Small intestine (tissue), 7 donors: ENCODE measurements around the gene ISM1. TPM values are rescaled to one million over a fixed set of nuclear protein-coding genes. Genes with fewer than 3 reads are reported as not detected.

Experiments
- DNase-seq, 2 donors: peaks; one replicate each; pipeline versions ENCODE4 v3.0.0 to v3.0.0-alpha.2; 2013
- FAIRE-seq: peaks from 2 replicates; lab custom pipeline; 2012; peaks lifted over from hg19 to GRCh38; lab: Jason Lieb, UNC
- H3K27ac ChIP-seq, 3 donors: one replicate each; pipeline ENCODE4 v1.5.1; 2013; ENCODE audit warnings: low read length in 2 of 3, mild to moderate bottlenecking in 2 of 3, control low read depth in 1 of 3, inconsistent platforms in 1 of 3, low read depth in 1 of 3, moderate library complexity in 1 of 3
- H3K27me3 ChIP-seq, 3 donors: one replicate each; pipeline ENCODE4 v1.6.1; 2013; ENCODE audit warnings: low read length in 3 of 3, inconsistent platforms in 1 of 3; ENCODE audit not compliant: control insufficient read depth in 3 of 3, insufficient read depth in 3 of 3
- H3K36me3 ChIP-seq, 3 donors: one replicate each; pipeline ENCODE4 v1.6.1; 2013; ENCODE audit warnings: low read length in 3 of 3, inconsistent platforms in 1 of 3, low read depth in 1 of 3, mild to moderate bottlenecking in 1 of 3, moderate library complexity in 1 of 3; ENCODE audit not compliant: control insufficient read depth in 3 of 3, insufficient read depth in 2 of 3
- H3K4me1 ChIP-seq, 3 donors: one replicate each; pipeline ENCODE4 v1.6.1; 2013; ENCODE audit warnings: low read length in 2 of 3, inconsistent platforms in 1 of 3, low read depth in 1 of 3, mild to moderate bottlenecking in 1 of 3, moderate library complexity in 1 of 3; ENCODE audit not compliant: control insufficient read depth in 3 of 3, insufficient read depth in 2 of 3
- H3K4me3 ChIP-seq, 3 donors: one replicate each; pipeline ENCODE4 v1.5.1; 2013; ENCODE audit warnings: low read length in 3 of 3, control low read depth in 1 of 3, inconsistent platforms in 1 of 3, low read depth in 1 of 3, mild to moderate bottlenecking in 1 of 3, moderate library complexity in 1 of 3
- H3K9me3 ChIP-seq, 2 donors: one replicate each; pipeline ENCODE4 v1.6.1; 2013; ENCODE audit warnings: low read depth in 1 of 2, low read length in 1 of 2; ENCODE audit not compliant: control insufficient read depth in 2 of 2, insufficient read depth in 1 of 2
- WGBS, 3 donors: extraction: QIAGEN DNeasy Blood & Tissue Kit; methylation state at CpG; one replicate each; pipeline ENCODE4 v1.1.7; 2013; 5-methylcytosine and 5-hydroxymethylcytosine counted together
- polyA plus RNA-seq, 4 donors: library from polyadenylated mRNA; stranded (reverse) in 3 of 4; unstranded in 1 of 4; fragments of 200-250 nt in 3 of 4; fragments of 120-200 nt in 1 of 4; gene quantifications; one replicate each; pipeline versions ENCODE4 v1.2.1 to v1.2.3, GENCODE V29; 2013
- donor health status: healthy with polysubstance abuse.
- donor health status: control.
- donor health status: control.
- donor health status: Bipolar disorder and iron deficiency.
- donor health status: healthy.

ISM1 gene
- polyA plus RNA-seq, 4 donors = 0.45 to 0.62 TPM; not detected in 2

DNA sequence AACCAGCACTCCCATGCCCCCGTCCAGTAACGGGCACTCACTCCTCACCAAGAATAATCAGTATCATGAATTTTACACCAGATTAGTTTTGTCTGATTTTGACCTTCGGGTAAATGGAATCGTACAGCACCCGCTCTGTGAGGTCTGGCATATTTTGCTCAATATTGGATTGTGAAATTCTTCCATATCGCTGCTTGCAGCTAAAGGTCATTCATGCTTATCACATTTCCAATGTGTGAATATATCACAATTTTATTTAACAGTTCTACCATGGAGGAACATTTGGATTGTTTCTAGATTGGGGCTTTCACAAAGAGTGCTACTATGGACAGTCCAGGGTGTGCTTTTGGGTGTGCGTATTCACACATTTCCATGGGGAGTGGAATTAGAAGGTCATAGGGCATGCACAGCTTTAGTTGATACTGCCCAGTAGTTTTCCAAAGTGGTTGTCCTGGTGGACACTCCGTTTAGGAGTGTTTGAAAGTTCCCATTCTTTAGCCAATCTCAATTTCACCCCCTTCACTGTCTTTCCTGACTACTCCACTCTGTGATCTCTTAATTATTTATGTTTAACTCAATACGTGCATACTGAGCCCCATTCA, 86.6 kb downstream of the ISM1 start:
- Histone ChIP-seq H3K36me3 (no peaks in the 10 kb centered on the region), H3K27ac (no peak overlapping the region), H3K4me3 (no peak overlapping the region), H3K27me3 (no peaks in the 10 kb centered on the region), H3K4me1 (peaks cover 0 to 8% (median 0%) of the 10 kb centered on the region in 3 donors), H3K9me3 (peaks cover 0 to 2% of the 10 kb centered on the region in 2 donors)
- 63 to 77% (median 67%) methylated on average over 9 of the region's 9 CpGs for WGBS, 3 donors
- DNase-seq = peak in 1 of 2 donors; percentile 51
- no peak for FAIRE-seq

GRCh38 chr20:13312300-13312699, 91.2 kb downstream of the ISM1 start:
- Histone ChIP-seq H3K4me3 (no peak overlapping the region), H3K27ac (no peak overlapping the region), H3K27me3 (no peaks in the 10 kb centered on the region), H3K36me3 (no peaks in the 10 kb centered on the region), H3K9me3 (no peaks in the 10 kb centered on the region), H3K4me1 (no peaks in the 10 kb centered on the region)
- FAIRE-seq (no peak), DNase-seq (no peak)
- WGBS, 3 donors = 76 to 92% (median 78%) methylated on average over 6 of the region's 6 CpGs

DNA sequence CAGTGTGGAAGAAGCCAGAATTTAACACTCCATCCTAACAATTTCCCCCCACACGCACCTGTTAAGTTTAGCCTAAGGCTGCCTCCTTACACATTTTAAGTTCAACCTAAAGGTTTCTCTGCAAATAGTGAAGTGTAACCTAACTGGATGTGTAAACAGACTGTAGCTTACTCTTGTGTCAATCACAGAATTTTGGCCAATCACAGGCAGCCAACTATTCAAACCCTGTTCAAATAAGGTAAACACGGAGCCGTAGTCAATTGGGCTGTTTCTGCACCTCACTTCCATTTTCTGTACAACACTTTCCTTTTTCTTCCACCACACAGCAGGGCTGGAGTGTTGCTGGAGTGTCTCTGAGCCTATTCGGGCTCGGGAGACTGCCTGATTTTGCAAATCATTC, 92.1 kb downstream of the ISM1 start:
- Histone ChIP-seq H3K36me3 (no peaks in the 10 kb centered on the region), H3K4me3 (no peak overlapping the region), H3K4me1 (no peaks in the 10 kb centered on the region), H3K27ac (no peak overlapping the region), H3K9me3 (no peaks in the 10 kb centered on the region), H3K27me3 (no peaks in the 10 kb centered on the region)
- no peak for FAIRE-seq
- DNase-seq = no peak
- WGBS, 3 donors = 75 to 94% (median 87%) methylated on average over 5 of the region's 5 CpGs

DNA sequence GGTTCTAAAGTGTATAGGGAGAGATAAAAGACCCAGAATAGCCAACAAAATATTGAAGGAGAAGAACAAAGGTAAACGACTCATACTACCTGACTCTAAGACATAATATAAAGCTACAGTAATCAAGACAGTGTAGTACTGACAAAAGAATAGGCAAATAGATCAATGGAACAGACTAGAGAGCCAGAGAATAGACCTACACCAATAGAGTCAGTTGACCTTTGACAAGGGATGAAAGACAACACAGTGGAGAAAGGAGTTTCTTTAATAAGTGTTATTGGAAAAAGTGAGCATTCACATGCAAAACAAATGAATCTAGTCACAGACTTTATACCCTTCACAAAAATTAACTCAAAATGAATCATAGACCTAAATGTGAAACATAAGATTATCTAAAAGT, 96.4 kb downstream of the ISM1 start:
- Histone ChIP-seq H3K36me3 (no peaks in the 10 kb centered on the region), H3K9me3 (no peaks in the 10 kb centered on the region), H3K4me1 (no peaks in the 10 kb centered on the region), H3K27me3 (no peaks in the 10 kb centered on the region), H3K4me3 (no peak overlapping the region), H3K27ac (no peak overlapping the region)
- 81 to 93% (median 84%) methylated on average over 1 of the region's 1 CpG for WGBS, 3 donors
- FAIRE-seq (no peak), DNase-seq (no peak)

- Histone ChIP-seq H3K4me3 (no peak overlapping the region), H3K36me3 (no peaks in the 10 kb centered on the region), H3K4me1 (no peaks in the 10 kb centered on the region), H3K27me3 (no peaks in the 10 kb centered on the region), H3K27ac (no peak overlapping the region), H3K9me3 (no peaks in the 10 kb centered on the region)
- no peak for FAIRE-seq
- 61 to 78% (median 64%) methylated on average over 5 of the region's 5 CpGs for WGBS, 3 donors
- DNase-seq = no peak
Measured at GRCh38 chr20:13318871-13319521, 97.9 kb downstream of the ISM1 start.

GRCh38 chr20:13320702-13321101, 99.6 kb downstream of the ISM1 start:
- no peak for FAIRE-seq
- WGBS, 3 donors = 81 to 83% (median 82%) methylated on average over 4 of the region's 4 CpGs
- DNase-seq = no peak
- no peaks in the 10 kb centered on the region for H3K36me3 ChIP-seq
- no peak overlapping the region for H3K4me3 ChIP-seq
- H3K9me3 ChIP-seq = no peaks in the 10 kb centered on the region
- H3K27ac ChIP-seq = no peak overlapping the region
- H3K27me3 ChIP-seq = no peaks in the 10 kb centered on the region
- no peaks in the 10 kb centered on the region for H3K4me1 ChIP-seq

DNA sequence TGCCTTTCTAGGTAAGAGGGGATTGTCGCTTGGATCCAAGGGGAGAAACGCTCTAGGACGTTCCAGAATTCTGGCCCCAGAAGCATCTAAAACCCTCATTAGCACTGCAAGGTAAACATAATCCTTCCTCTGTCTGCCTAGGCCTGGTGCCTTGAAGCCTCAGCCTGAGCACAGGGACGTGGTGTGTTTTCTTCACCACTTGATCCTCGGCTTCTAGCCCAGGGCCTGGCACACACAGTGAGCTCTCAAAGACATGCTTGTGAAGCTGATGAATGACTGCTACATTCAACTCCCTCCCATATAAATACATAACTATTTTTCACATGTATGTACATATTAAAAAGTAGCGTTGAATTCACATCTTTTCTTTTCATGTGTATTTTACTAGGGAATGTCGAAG, 100.3 kb downstream of the ISM1 start:
- no peaks in the 10 kb centered on the region for H3K27me3 ChIP-seq
- no peak overlapping the region for H3K4me3 ChIP-seq
- no peaks in the 10 kb centered on the region for H3K9me3 ChIP-seq
- H3K27ac ChIP-seq = no peak overlapping the region
- 77 to 86% (median 81%) methylated on average over 7 of the region's 7 CpGs for WGBS, 3 donors
- H3K36me3 ChIP-seq = no peaks in the 10 kb centered on the region
- DNase-seq (no peak), FAIRE-seq (no peak)
- no peaks in the 10 kb centered on the region for H3K4me1 ChIP-seq

- DNase-seq = no peak
- Histone ChIP-seq H3K4me1 (no peaks in the 10 kb centered on the region), H3K27me3 (no peaks in the 10 kb centered on the region), H3K36me3 (no peaks in the 10 kb centered on the region), H3K4me3 (no peak overlapping the region), H3K27ac (no peak overlapping the region), H3K9me3 (no peaks in the 10 kb centered on the region)
- 56 to 67% (median 66%) methylated on average over 5 of the region's 5 CpGs for WGBS, 3 donors
- no peak for FAIRE-seq
Measured at GRCh38 chr20:13322198-13322597, 101.1 kb downstream of the ISM1 start.
